HG02885 (cell line): ENCODE measurements around the gene UBAP2.

Source experiments
- ATAC-seq: cut with Tn5 transposase; IDR thresholded peaks from one replicate; pipeline ENCODE4 v1.9.1; 2021; ENCODE audit warnings: mild to moderate bottlenecking; ENCODE audit not compliant: unreplicated experiment, poor library complexity

The UBAP2 gene

DNA sequence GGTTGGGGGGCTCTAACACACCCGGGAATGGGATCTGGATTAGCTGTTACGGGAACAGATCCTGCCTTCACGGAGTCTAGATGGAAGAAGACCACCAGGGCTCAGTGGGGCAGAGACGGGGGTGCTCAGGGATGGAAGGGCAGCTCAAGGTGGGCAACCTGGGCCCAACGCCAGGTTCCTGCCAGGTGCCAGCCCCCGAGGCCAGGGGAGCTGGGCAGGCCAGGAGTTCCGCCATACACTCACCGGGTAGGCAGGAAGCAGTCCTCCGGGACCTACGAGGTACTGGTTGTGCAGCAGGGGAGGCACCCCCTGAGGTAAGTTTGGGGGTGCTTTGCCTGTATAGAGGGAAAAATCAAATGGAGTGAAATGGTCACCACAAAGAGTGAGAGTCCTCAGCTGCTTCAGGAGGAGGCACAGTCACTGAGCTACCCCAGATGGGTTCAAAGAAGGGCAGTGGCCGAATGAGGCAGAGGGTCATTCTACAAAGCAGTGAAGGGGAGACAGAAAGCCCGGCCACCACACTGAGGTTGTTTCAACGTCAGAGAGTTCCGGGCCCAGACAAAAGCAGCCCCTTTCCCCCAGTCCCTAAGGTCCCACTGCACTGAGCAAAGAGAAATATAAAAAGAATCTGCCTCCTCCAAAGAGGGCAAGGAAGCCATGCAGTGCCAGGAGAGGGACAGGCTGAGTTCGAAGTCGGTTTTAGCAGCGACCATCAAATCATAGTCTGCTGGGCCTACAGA, 121.8 kb downstream of the UBAP2 start:
- ATAC-seq: no peak

GRCh38 chr9:33924978-33925797, 123.5 kb downstream of the UBAP2 start:
- no peak for ATAC-seq

DNA sequence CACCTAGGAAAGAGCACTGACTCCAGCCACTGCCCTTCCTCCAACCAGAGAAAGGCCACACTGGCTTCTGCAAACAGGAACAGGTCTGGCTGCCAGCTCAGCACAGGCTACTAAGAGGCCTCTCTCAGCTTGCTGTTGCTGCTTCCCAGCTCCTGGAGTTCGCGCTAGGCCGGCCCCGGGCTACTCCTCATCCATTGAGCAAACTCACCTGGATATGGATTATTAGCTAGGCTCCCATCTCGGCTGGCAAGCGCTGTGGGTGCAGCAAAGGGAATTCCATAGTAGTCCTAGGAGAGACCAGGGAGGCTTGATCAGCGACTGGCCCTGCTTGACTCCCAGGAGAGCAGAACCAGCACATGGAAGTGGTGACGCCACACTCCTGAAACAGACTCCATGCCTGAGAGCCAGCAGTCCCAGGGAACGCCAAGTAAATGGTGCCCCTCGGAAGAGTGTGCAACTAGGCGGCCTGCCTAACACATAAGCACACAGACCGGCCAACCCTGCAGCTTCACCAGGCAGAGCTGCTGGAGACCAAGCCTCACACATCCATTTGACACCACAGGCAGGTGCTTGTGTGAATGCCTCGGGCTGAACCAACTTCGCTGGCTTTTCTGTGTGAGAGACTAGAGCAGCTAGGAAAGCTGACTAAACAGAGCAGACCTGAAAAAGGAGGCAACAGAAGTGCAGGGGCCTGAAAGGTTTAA, 124.5 kb downstream of the UBAP2 start:
- no peak for ATAC-seq

DNA sequence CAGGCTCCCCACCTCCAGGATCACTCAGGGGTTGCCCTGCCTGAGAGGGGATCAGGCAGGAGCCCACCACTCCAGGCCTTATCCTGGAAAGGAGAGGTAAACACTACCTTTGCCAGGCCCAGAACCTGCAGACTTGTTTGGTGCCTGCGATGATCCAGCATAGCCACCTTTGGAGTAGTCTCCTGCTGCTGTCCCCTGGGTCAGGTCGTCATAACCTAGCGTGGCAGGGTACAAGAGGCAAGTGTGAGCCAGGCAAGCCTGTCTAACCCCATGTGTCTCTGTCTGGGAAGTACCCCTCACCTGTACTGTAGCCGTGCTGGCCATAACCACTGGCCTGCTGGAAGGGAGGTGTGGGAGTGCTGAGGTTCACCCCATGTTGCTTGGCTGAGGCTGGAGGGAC, 125.6 kb downstream of the UBAP2 start:
- no peak for ATAC-seq

DNA sequence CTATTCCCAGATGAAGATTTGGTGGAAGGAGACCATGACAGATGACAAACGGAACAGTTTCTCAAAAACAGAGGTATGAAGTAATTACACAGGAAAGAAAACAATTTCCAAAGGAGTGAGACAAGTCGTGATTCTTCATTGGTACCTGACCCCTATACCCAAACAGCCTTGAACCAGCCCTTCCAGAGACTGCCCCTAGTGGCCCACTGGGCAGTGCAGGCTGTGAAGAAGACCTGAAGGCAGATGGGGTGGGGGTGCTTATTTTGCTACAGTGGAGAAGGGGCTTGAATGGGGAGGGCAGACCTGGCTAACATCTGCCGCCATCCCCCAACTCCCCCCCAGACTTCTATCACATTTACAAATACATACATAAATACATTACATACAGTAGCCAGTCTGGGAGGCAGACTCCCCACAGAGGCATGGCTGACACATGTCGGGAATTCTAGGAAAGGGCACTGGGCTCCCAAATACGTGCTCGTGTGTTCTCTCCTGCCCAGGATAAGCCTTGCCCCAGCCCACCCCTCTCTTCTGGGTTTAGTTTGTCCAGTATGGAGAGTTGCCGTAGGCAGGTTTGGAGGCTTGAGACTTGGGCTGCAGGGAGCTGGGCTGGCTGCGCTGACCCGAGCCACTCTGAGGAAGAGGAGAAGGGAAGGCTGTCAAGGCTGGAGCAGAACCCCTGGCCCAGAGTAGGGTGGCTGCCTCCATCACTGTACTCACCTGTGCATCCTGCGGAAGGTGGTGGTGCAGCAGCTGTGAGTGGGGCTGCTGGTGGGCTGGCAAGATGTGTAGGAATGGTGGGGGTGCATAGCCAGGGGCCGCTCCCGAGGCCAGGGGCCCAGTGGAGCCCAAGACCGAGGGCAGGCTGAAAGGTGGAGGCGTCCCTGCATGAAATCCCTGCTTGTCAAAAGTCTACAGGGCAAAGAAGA, 126.5 kb downstream of the UBAP2 start:
- no peak for ATAC-seq

- no peak for ATAC-seq
These were observed 129.3 kb downstream of the UBAP2 start for GRCh38 chr9:33919276-33919897.

- no peak for ATAC-seq
These were observed 131.7 kb downstream of the UBAP2 start for GRCh38 chr9:33917036-33917435.

DNA sequence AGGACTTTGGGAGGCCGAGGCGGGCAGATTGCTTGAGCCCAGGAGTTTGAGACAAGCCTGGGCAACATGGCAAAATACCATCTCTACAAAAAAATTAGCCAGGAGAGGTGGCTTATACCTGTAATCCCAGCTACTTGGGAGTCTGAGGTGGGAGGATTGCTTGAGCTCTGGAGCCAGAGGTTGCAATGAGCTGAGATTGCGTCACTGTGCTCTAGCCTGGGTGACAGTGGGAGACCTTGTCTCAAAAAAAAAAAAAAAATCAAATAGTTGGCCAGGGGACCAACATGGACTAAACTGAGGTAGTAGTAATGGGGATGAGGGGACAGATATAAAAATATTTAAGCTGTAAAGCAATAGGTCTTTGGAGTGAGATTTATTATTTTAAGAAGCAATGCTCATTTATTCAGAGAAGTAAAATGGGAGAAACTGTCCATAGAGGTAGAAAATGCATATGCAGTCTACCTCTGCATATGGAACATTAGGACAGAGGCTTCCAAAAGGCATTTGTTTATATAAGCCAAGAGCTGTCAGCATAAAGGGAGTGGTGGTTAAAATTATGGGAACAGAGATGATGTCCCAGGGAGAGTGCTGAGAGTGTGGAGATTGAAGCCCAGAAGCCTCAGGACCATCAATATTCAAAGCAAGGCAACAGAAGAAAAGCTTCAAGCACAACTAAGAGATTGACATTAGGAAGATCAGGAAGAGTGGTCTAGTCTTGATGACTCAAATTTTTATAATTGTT, 133.6 kb downstream of the UBAP2 start:
- no peak for ATAC-seq

GRCh38 chr9:33913541-33913940, 135.1 kb downstream of the UBAP2 start:
- ATAC-seq: no peak

GRCh38 chr9:33908749-33909148, 139.9 kb downstream of the UBAP2 start:
- no peak for ATAC-seq

DNA sequence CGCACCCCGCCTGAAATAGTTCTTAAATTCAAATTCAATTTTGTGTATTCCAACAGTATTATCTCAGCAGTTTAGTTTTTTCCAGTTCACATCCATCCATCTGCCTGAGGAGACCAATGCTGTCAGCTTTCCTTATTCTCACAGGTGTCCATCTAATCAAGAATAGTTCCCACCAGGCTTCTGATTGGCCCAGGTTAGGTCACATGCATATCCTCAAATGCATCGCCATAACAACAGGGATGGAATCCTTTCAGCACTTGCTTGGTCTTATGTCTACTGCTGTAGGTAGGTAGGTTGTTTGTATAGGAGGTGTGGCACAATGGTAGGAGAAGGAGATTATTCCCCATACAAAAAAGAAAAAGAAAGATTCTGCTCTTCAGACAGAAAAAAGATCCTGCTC, 140.6 kb downstream of the UBAP2 start:
- no peak for ATAC-seq

DNA sequence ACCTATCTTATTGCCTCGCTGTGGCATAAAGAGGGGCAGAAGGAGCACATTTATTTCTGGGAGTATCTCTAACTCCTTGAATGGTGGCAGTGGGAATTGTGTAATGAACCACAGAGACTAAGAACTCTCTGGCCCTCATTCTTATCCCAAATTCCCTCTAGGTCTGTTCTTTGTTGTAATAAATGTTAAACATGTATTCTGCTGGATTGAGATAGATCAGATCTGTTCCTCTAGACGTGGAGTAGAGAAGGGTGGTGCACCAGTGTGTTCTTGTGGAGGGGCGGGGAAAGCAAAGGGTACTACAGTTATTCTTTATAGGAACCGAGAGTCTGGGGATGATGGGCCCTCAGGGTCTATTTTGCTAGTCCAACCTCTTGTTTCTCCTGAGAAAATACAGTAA, 141.3 kb downstream of the UBAP2 start:
- no peak for ATAC-seq

GRCh38 chr9:33906769-33907168, 141.9 kb downstream of the UBAP2 start:
- no peak for ATAC-seq

- no peak for ATAC-seq
These were observed 143.6 kb downstream of the UBAP2 start for GRCh38 chr9:33905137-33905536.

- no peak for ATAC-seq
These were observed 145.4 kb downstream of the UBAP2 start for GRCh38 chr9:33903157-33903780.

GRCh38 chr9:33894316-33894715, 154.4 kb downstream of the UBAP2 start:
- ATAC-seq: no peak

GRCh38 chr9:33893861-33894260, 154.8 kb downstream of the UBAP2 start:
- ATAC-seq: no peak

- ATAC-seq: no peak
These were observed 162.7 kb downstream of the UBAP2 start for GRCh38 chr9:33885948-33886347.
